ENCODE results near the gene SLC5A2. TPM values are rescaled to one million over a fixed set of nuclear protein-coding genes. Genes with fewer than 3 reads are reported as not detected.
A peak's percentile ranks its signal among the peaks of the same experiment; 100 is the strongest.

Gene SLC5A2
- total and polyA plus RNA-seq, 2 of the 13 experiments (the other 11 are each of a cell fraction or from before 2014, with no cell fraction given): 0.24 to 0.97 TPM

GRCh38 chr16:31476303-31477219, 6.4 kb upstream of the SLC5A2 start (continued):
- TF ChIP-seq MNT (IDR thresholded peaks at IDR 0.05): no peak
- peak; percentile 27; the same call in 1 of the 2 replicates for TF ChIP-seq RBFOX2 (IDR thresholded peaks at IDR 0.05; ENCODE audit: low read depth, low read length)
- 0 out of 3 replicates have a peak, but pooled peaks have one; percentile 10 for TF ChIP-seq MXI1 (IDR thresholded peaks at IDR 0.05; ENCODE audit: borderline replicate concordance, low read depth, low read length)
- peak; percentile 52; the same call in 1 of the 2 replicates for TF ChIP-seq HNF1B (CRISPR knock-in tag; IDR thresholded peaks at IDR 0.05)
- TF ChIP-seq ZNF501 (CRISPR knock-in tag; IDR thresholded peaks at IDR 0.05): peak; percentile 32; the same call in 1 of the 2 replicates
- TF ChIP-seq POLR2A (IDR thresholded peaks at IDR 0.05; ENCODE audit: insufficient read depth in 1 of 2, low read depth in 2 of 2, low read length in 2 of 2): peak; percentile 8 to 72; a peak in 2 of 4 replicates
- TF ChIP-seq HNRNPLL (IDR thresholded peaks at IDR 0.05; ENCODE audit: low read depth, low read length, poor library complexity, severe bottlenecking): peak; percentile 29
- TF ChIP-seq ZNF18 (CRISPR knock-in tag; IDR thresholded peaks at IDR 0.05; ENCODE audit: insufficient replicate concordance): peak; percentile 36
- 0 out of 2 replicates have a peak, but pooled peaks have one; percentile 9 for TF ChIP-seq CHCHD3 (CRISPR knock-in tag; IDR thresholded peaks at IDR 0.05)
- TF ChIP-seq ZNF660 (CRISPR knock-in tag; IDR thresholded peaks at IDR 0.05; ENCODE audit: borderline replicate concordance, low read depth): 0 out of 2 replicates have a peak, but pooled peaks have one; percentile 47
- TF ChIP-seq TARDBP (CRISPR knock-in tag; IDR thresholded peaks at IDR 0.05): peak; percentile 19; the same call in 1 of the 2 replicates
- peak; percentile 40; the same call in 1 of the 2 replicates for TF ChIP-seq KDM2A (CRISPR knock-in tag; IDR thresholded peaks at IDR 0.05; ENCODE audit: borderline replicate concordance, low read depth)
- TF ChIP-seq TFDP2 (CRISPR knock-in tag; IDR thresholded peaks at IDR 0.05): no peak
- no peak for TF ChIP-seq SRSF4 (IDR thresholded peaks at IDR 0.05; ENCODE audit: low read depth, low read length, poor library complexity, severe bottlenecking)
- 0 out of 2 replicates have a peak, but pooled peaks have one; percentile 7 for TF ChIP-seq ZNF234 (CRISPR knock-in tag; conservative IDR thresholded peaks at IDR 0.05)
- peak; percentile 49 for TF ChIP-seq DRAP1 (CRISPR knock-in tag; IDR thresholded peaks at IDR 0.05)
